Activated naive CD4-positive, alpha-beta T cell treated with Interleukin-2 at 50 U/mL for 16 hours (primary cell): ENCODE data around the gene TNRC6B.
"Not testable (repeated sequence)": the region's sequence is repeated elsewhere in the genome, so short reads cannot be mapped to it uniquely, and the experiment has no call there.

Experiments
- DNase-seq: peaks from one replicate; pipeline ENCODE4 v3.0.0-alpha.2; 2020

The TNRC6B gene

GRCh38 chr22:40182231-40182835 lies 4.6 kb downstream of the TNRC6B start:
- no peak for DNase-seq

- no peak for DNase-seq
Observed at GRCh38 chr22:40183029-40183581, 5.4 kb downstream of the TNRC6B start.

GRCh38 chr22:40183603-40184002 lies 5.9 kb downstream of the TNRC6B start:
- not testable (repeated sequence) for DNase-seq

GRCh38 chr22:40187389-40187788 lies 9.7 kb downstream of the TNRC6B start:
- no peak for DNase-seq

GRCh38 chr22:40189997-40190396 lies 12.3 kb downstream of the TNRC6B start:
- DNase-seq, result no peak

GRCh38 chr22:40190501-40190900 lies 12.8 kb downstream of the TNRC6B start:
- no peak for DNase-seq

GRCh38 chr22:40193429-40194421 lies 16.0 kb downstream of the TNRC6B start:
- no peak for DNase-seq

GRCh38 chr22:40194656-40195055 lies 16.9 kb downstream of the TNRC6B start:
- no peak for DNase-seq

- peak; percentile 59 for DNase-seq
Observed at GRCh38 chr22:40196628-40197360, 19.1 kb downstream of the TNRC6B start.

GRCh38 chr22:40197421-40197820 lies 19.7 kb downstream of the TNRC6B start:
- not testable (repeated sequence) for DNase-seq

GRCh38 chr22:40198733-40199132 lies 21.0 kb downstream of the TNRC6B start:
- DNase-seq, result no peak

- DNase-seq, result no peak
Observed at GRCh38 chr22:40199223-40199622, 21.5 kb downstream of the TNRC6B start.

GRCh38 chr22:40199852-40200251 lies 22.1 kb downstream of the TNRC6B start:
- no peak for DNase-seq

- no peak for DNase-seq
Observed at GRCh38 chr22:40200795-40201530, 23.2 kb downstream of the TNRC6B start.

GRCh38 chr22:40202225-40202944 lies 24.7 kb downstream of the TNRC6B start:
- DNase-seq, result no peak

- DNase-seq, result no peak
Observed at GRCh38 chr22:40203572-40203971, 25.8 kb downstream of the TNRC6B start.

GRCh38 chr22:40204321-40205116 lies 26.8 kb downstream of the TNRC6B start:
- no peak for DNase-seq

GRCh38 chr22:40206561-40206960 lies 28.8 kb downstream of the TNRC6B start:
- DNase-seq, result no peak

GRCh38 chr22:40210818-40211217 lies 33.1 kb downstream of the TNRC6B start:
- DNase-seq, result no peak

GRCh38 chr22:40211476-40212054 lies 33.8 kb downstream of the TNRC6B start:
- no peak for DNase-seq
